Left lung (tissue), 10 donors: ENCODE results near the gene PAK1IP1. TPM values are rescaled to one million over a fixed set of nuclear protein-coding genes. Genes with fewer than 3 reads are reported as not detected.
"Not testable (repeated sequence)": the region's sequence is repeated elsewhere in the genome, so short reads cannot be mapped to it uniquely, and the experiment has no call there.

Source experiments
- ATAC-seq: fragments of 200-7000 bp; cut with Tn5 transposase; one replicate; pipeline ENCODE4 v1.9.1; 2020; ENCODE audit warnings: moderate library complexity
- DNase-seq, 4 donors: peaks; one replicate each; pipeline ENCODE4 v3.0.0-alpha.2; 2013 to 2020
- H3K27ac ChIP-seq, 2 donors: fragments of 200-600 bp; sonication (generic) in 1 of 2; one replicate each; pipeline versions ENCODE4 v1.5.0 to v1.8.0; 2020 to 2021
- H3K27me3 ChIP-seq, 2 donors: fragments of 200-600 bp; sonication (generic) in 1 of 2; one replicate each; pipeline versions ENCODE4 v1.5.0 to v1.8.0; 2020 to 2021
- H3K36me3 ChIP-seq, 2 donors: fragments of 200-600 bp; sonication (generic) in 1 of 2; one replicate each; pipeline versions ENCODE4 v1.5.0 to v1.8.0; 2020 to 2021
- H3K4me1 ChIP-seq, 2 donors: fragments of 200-600 bp; one replicate each; pipeline ENCODE4 v1.8.0; 2021
- H3K4me3 ChIP-seq, 2 donors: fragments of 200-600 bp; sonication (generic) in 1 of 2; one replicate each; pipeline versions ENCODE4 v1.5.0 to v1.8.0; 2020 to 2021; ENCODE audit warnings: mild to moderate bottlenecking in 1 of 2
- H3K9me3 ChIP-seq, 2 donors: fragments of 200-600 bp; sonication (generic) in 1 of 2; one replicate each; pipeline versions ENCODE4 v1.5.0 to v1.8.0; 2020 to 2021
- intact Hi-C, 2 donors: fragments of 100-400 bp; cut with DNase I; formaldehyde crosslinking; loops; one replicate each; pipeline versions ENCODE4 v1.11.2 to v1.14.2; 2022
- polyA plus RNA-seq, 6 donors: library from polyadenylated mRNA; unstranded; fragments of 120-200 nt; gene quantifications; one replicate each; pipeline ENCODE4 v1.2.1, GENCODE V29; 2013; ENCODE audit not compliant: insufficient read length in 6 of 6
- total RNA-seq, 2 donors: library from RNA; stranded (reverse); fragmentation: NEBNext Ultra II Directional; extraction: Animal tissue kit (Norgen Biotek cat#: 25700); gene quantifications; one replicate each; pipeline ENCODE4 v1.2.1, GENCODE V29; 2021
- TF ChIP-seq, protein P1 (sequence below), 2 donors: fragments of 200-600 bp; sonication (generic) in 1 of 2; IDR thresholded peaks; one replicate each; pipeline versions ENCODE4 v1.5.0 to v1.8.0; 2021; ENCODE audit warnings: antibody characterized with exemption in 2 of 2
- donor health status: DM: no; HTN: yes; CAD: no.
- donor health status: DM: no; HTN: no; CAD: no.

The PAK1IP1 gene
- total and polyA plus RNA-seq, 8 donors = 9.6 to 25.0 (median 21.3) TPM

DNA sequence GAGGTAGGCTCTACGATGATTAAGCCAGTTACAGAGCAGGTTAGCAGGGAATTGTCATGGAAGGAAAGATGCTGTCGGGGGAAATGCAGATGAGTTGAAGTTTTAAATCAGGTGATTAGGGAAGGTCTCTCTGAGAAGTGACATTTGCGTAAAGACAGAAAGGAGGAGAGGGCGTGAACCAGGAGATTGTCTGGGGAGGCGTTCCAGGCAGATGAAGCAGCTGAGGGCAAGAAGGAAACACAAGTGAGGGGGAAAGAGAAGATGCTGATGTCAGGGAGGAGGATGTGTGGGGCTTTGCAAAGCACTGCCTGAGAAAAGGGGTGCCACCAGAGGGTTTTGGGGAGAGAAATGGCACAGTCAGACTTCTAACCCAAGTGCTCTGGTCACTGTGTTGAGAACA is 50.3 kb downstream of the PAK1IP1 start:
- Histone ChIP-seq H3K4me3 (no peak overlapping the region), H3K27ac (no peak overlapping the region), H3K4me1 (peaks cover 8 to 30% of the 10 kb centered on the region in 2 donors), H3K9me3 (no peaks in the 10 kb centered on the region), H3K27me3 (no peaks in the 10 kb centered on the region), H3K36me3 (peaks cover 0 to 6% of the 10 kb centered on the region in 2 donors)
- intact Hi-C loops = no loop called here
- TF ChIP-seq, protein P1, sequence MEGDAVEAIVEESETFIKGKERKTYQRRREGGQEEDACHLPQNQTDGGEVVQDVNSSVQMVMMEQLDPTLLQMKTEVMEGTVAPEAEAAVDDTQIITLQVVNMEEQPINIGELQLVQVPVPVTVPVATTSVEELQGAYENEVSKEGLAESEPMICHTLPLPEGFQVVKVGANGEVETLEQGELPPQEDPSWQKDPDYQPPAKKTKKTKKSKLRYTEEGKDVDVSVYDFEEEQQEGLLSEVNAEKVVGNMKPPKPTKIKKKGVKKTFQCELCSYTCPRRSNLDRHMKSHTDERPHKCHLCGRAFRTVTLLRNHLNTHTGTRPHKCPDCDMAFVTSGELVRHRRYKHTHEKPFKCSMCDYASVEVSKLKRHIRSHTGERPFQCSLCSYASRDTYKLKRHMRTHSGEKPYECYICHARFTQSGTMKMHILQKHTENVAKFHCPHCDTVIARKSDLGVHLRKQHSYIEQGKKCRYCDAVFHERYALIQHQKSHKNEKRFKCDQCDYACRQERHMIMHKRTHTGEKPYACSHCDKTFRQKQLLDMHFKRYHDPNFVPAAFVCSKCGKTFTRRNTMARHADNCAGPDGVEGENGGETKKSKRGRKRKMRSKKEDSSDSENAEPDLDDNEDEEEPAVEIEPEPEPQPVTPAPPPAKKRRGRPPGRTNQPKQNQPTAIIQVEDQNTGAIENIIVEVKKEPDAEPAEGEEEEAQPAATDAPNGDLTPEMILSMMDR (IDR thresholded peaks at IDR 0.05) = no peak
- DNase-seq (no peak), ATAC-seq (no peak)

DNA sequence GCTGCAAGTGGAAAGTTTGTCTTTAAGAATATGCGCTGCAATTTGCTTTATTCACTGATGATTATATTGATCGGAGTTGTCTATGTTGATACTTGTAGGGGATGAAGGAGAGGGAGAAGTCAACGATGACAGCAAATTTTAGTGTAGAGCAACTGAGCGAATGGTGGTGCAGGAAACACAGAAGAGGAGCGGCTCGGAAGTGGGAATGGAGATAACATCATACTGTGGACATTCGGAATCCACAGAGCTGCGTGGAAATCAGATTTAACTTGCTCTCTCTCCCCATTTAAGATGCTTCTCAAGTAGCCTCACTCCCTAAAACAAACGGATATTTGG is 52.1 kb downstream of the PAK1IP1 start:
- Histone ChIP-seq H3K36me3 (peaks cover 0 to 17% of the 10 kb centered on the region in 2 donors), H3K4me1 (peaks cover 8 to 30% of the 10 kb centered on the region in 2 donors), H3K27me3 (no peaks in the 10 kb centered on the region), H3K27ac (peak overlapping the region; percentile 66 to 84), H3K9me3 (no peaks in the 10 kb centered on the region), H3K4me3 (peak overlapping the region; percentile 59 to 69)
- ATAC-seq (no peak), DNase-seq (no peak)
- TF ChIP-seq, protein P1 (IDR thresholded peaks at IDR 0.05) = no peak
- intact Hi-C loops = no loop called here

DNA sequence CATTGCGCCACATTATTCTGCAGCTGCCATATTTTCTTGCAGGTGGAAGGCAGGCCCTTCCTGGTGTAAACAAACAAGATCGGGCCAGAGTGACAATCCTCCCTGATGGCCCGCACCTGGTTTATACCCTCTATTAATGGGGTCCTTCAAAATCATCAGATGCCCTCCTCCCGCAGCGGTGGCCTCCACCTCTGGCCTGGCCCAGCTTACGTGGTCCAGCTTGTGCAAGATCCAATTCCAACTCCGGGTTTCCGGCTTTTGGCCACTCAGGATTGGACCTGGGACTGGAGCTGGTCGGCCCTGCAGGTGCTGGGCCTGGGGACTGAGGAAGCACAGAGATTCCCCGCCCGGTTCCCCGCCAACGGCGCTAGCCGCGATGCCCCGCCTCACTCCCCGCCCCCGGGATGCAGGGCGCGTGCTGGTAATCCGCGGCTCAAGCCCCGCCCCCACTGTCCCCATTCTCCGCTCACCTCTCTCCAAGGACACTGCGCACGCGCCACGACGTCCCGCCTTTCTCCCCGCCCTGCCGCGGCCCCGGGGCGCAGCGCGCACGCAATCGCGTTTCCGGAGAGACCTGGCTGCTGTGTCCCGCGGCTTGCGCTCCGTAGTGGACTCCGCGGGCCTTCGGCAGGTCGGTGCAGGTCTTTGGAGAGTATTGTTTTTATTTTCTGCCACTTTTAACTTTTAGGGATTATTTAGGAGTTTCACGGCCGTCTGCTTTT is 52.6 kb downstream of the PAK1IP1 start, which contains the start of gene TMEM14B:
TSS of gene TMEM14B (plus strand) at position 555 of the 722 bp plus-strand sequence. CDS start 1,441 bp downstream, outside the sequence.
- peaks cover 0 to 16% of the 10 kb centered on the region in 2 donors for H3K36me3 ChIP-seq
- H3K4me1 ChIP-seq = peaks cover 8 to 30% of the 10 kb centered on the region in 2 donors
- ATAC-seq (peak; percentile 99), DNase-seq (peak; percentile 97 to 100 (median 100))
- intact Hi-C loops = no loop called here
- peak within 1 kb of the TSS; percentile 66 to 84 for H3K27ac ChIP-seq
- no peaks in the 10 kb centered on the region for H3K9me3 ChIP-seq
- H3K27me3 ChIP-seq = no peaks in the 10 kb centered on the region
- TF ChIP-seq, protein P1 (IDR thresholded peaks at IDR 0.05) = no peak
- H3K4me3 ChIP-seq = peak within 1 kb of the TSS; percentile 59 to 69

DNA sequence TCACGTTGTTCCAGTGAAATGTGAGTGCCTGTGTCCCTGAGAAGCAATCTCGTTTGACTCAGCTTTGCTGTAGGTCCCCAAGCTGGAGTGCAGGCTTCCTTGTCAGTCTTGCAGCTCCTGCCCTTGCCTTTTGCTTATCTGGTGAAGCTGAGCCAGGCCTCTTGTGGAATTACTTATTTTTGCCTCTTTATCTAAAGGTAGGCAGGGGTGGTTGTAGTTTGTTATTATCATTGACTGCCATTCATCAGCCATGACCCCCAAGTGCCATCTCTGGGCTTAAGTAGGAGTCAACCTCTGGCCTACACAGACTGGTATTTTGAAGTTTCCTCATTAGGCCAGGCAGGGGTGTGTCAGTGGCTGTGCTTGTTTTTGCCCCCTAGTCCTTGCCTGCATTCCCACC is 55.0 kb downstream of the PAK1IP1 start:
- no peaks in the 10 kb centered on the region for H3K27me3 ChIP-seq
- no peak overlapping the region for H3K4me3 ChIP-seq
- H3K4me1 ChIP-seq = peaks cover 8 to 30% of the 10 kb centered on the region in 2 donors
- intact Hi-C loops = no loop called here
- TF ChIP-seq, protein P1 (IDR thresholded peaks at IDR 0.05) = no peak
- no peak for ATAC-seq
- no peaks in the 10 kb centered on the region for H3K9me3 ChIP-seq
- DNase-seq = no peak
- peaks cover 0 to 35% of the 10 kb centered on the region in 2 donors for H3K36me3 ChIP-seq
- no peak overlapping the region for H3K27ac ChIP-seq

DNA sequence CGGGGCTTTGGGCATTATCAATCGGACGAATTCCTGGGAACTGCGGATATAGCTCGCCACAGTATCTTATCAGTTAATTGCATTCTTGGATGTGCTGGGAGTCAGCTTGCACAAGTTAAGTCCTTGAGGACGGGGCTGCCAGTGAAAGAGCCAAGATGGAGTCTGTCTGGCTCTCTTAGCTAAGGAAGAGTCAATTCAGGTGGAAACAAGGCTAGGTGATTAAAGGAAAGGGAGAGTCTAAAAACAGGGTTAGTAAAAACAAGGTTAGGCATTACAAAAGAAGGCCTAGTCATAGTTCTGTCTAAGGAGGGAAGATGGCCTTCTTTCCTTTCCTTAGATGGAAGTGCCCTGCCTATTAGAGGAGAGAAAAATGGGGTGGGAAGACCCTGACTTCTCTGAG is 55.8 kb downstream of the PAK1IP1 start:
- H3K9me3 ChIP-seq, ATAC-seq, H3K27me3 ChIP-seq, DNase-seq, intact Hi-C loops, H3K27ac ChIP-seq, H3K4me3 ChIP-seq: not testable (repeated sequence)
- peaks cover 8 to 30% of the 10 kb centered on the region in 2 donors for H3K4me1 ChIP-seq
- H3K36me3 ChIP-seq = peaks cover 0 to 43% of the 10 kb centered on the region in 2 donors

DNA sequence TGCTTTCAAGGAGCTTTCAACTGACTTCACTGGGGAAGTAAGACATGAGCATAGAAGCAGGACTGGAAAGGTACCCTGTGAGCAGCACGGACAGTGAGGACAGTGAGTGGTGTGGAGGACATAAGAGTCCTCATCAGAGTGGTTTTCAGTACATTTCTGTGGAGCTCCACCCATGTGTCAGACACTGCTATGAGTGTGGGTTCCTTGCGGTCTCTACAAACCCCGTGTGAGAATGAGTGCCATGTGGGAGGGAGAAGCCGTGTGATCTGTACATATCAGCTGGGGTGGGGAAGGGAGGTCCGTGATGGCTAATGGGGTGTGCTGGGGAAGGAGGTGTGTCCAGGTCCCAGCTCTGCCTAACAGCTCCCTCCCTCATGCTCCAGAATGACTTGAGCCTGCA is 57.0 kb downstream of the PAK1IP1 start:
- not testable (repeated sequence) for H3K4me3 ChIP-seq
- peaks cover 0 to 49% of the 10 kb centered on the region in 2 donors for H3K36me3 ChIP-seq

More for the DNA sequence above, 57.0 kb downstream of the PAK1IP1 start:
- ATAC-seq, H3K9me3 ChIP-seq, H3K27ac ChIP-seq, DNase-seq, H3K27me3 ChIP-seq, intact Hi-C loops: not testable (repeated sequence)
- H3K4me1 ChIP-seq = peaks cover 8 to 26% of the 10 kb centered on the region in 2 donors
